Mesenchymal stem cell (in vitro differentiated cells and primary cell): ENCODE data around the gene ZNG1F.
"Not testable (repeated sequence)": the region's sequence is repeated elsewhere in the genome, so short reads cannot be mapped to it uniquely, and the experiment has no call there.

ENCODE experiments used
- DNase-seq: peaks from one replicate; pipeline ENCODE4 v3.0.0-alpha.2; 2013
- H2AFZ ChIP-seq: one replicate; pipeline ENCODE4 v1.6.1; 2013; ENCODE audit warnings: low read depth, mild to moderate bottlenecking, control low read depth, inconsistent platforms, low read length, moderate library complexity
- H2AK5ac ChIP-seq: 2 replicates; pipeline ENCODE4 v1.6.1; 2013; ENCODE audit warnings: low read length, moderate library complexity, mild to moderate bottlenecking, inconsistent platforms; ENCODE audit not compliant: severe bottlenecking
- H2BK120ac ChIP-seq: one replicate; pipeline ENCODE4 v1.6.1; 2013; ENCODE audit warnings: low read depth, mild to moderate bottlenecking, inconsistent platforms, low read length, moderate library complexity
- H2BK12ac ChIP-seq, 2 experiments: one replicate each; pipeline ENCODE4 v1.6.1; 2013; ENCODE audit warnings: inconsistent platforms in 2 of 2, low read length in 2 of 2, mild to moderate bottlenecking in 2 of 2, moderate library complexity in 2 of 2, control low read depth in 1 of 2
- H2BK15ac ChIP-seq: one replicate; pipeline ENCODE4 v1.6.1; 2013; ENCODE audit warnings: mild to moderate bottlenecking, low read depth, inconsistent platforms; ENCODE audit not compliant: poor library complexity, severe bottlenecking
- H2BK5ac ChIP-seq: 2 replicates; pipeline ENCODE4 v1.6.1; 2013; ENCODE audit warnings: low read depth, mild to moderate bottlenecking, low read length, control low read depth, inconsistent platforms; ENCODE audit not compliant: poor library complexity, severe bottlenecking
- H3K14ac ChIP-seq, 2 experiments: one replicate each; pipeline ENCODE4 v1.6.1; 2013; ENCODE audit warnings: inconsistent platforms in 2 of 2, low read length in 2 of 2, control low read depth in 1 of 2, mild to moderate bottlenecking in 1 of 2, moderate library complexity in 1 of 2
- H3K18ac ChIP-seq, 2 experiments: one replicate each; pipeline ENCODE4 v1.6.1; 2013; ENCODE audit warnings: inconsistent platforms in 2 of 2, low read length in 2 of 2, control low read depth in 1 of 2, low read depth in 1 of 2, mild to moderate bottlenecking in 1 of 2
- H3K23ac ChIP-seq, 2 experiments: one replicate each; pipeline ENCODE4 v1.6.1; 2013; ENCODE audit warnings: inconsistent platforms in 2 of 2, low read length in 2 of 2, mild to moderate bottlenecking in 2 of 2, moderate library complexity in 2 of 2, control low read depth in 1 of 2
- H3K27ac ChIP-seq: 2 replicates; pipeline ENCODE4 v1.5.1; 2013; ENCODE audit warnings: mild to moderate bottlenecking, moderate library complexity, low read length, control low read depth, inconsistent platforms; ENCODE audit not compliant: poor library complexity, severe bottlenecking
- H3K27me3 ChIP-seq, 2 experiments: 2 replicates each; pipeline versions ENCODE4 v1.6.1 to v1.7.0; 2013; ENCODE audit warnings: low read length in 2 of 2, mild to moderate bottlenecking in 2 of 2, moderate library complexity in 2 of 2, control low read depth in 1 of 2, inconsistent platforms in 1 of 2; ENCODE audit not compliant: control insufficient read depth in 1 of 2, insufficient read depth in 1 of 2
- H3K36me3 ChIP-seq, 2 experiments: 2 replicates each; pipeline versions ENCODE4 v1.6.1 to v1.7.0; 2013; ENCODE audit warnings: low read length in 2 of 2, control low read depth in 1 of 2, inconsistent platforms in 1 of 2, low read depth in 1 of 2, mild to moderate bottlenecking in 1 of 2; ENCODE audit not compliant: insufficient read depth in 2 of 2, control insufficient read depth in 1 of 2
- H3K4ac ChIP-seq, 2 experiments: one replicate each; pipeline ENCODE4 v1.6.1; 2013; ENCODE audit warnings: inconsistent platforms in 2 of 2, low read length in 2 of 2, mild to moderate bottlenecking in 2 of 2, moderate library complexity in 2 of 2, control low read depth in 1 of 2, low read depth in 1 of 2
- H3K4me1 ChIP-seq: 2 replicates; pipeline ENCODE4 v1.6.1; 2013; ENCODE audit warnings: low read depth, low read length, control low read depth; ENCODE audit not compliant: control insufficient read depth, insufficient read depth
- H3K4me2 ChIP-seq: 2 replicates; pipeline ENCODE4 v1.6.1; 2013; ENCODE audit warnings: low read length, mild to moderate bottlenecking, inconsistent platforms; ENCODE audit not compliant: poor library complexity, severe bottlenecking
- H3K4me3 ChIP-seq, 2 experiments: 2 replicates each; pipeline versions ENCODE4 v1.5.1 to v1.7.0; 2013; ENCODE audit warnings: low read length in 2 of 2, mild to moderate bottlenecking in 2 of 2, control low read depth in 1 of 2, low read depth in 1 of 2; ENCODE audit not compliant: insufficient read depth in 1 of 2
- H3K79me1 ChIP-seq: replicated peaks from 2 replicates; pipeline ENCODE4 v1.6.1; 2013; ENCODE audit warnings: mild to moderate bottlenecking, control low read depth, low read length, inconsistent platforms; ENCODE audit not compliant: poor library complexity, severe bottlenecking
- H3K9ac ChIP-seq: 2 replicates; pipeline ENCODE4 v1.7.0; 2013; ENCODE audit warnings: mild to moderate bottlenecking, low read length, moderate library complexity
- H3K9me3 ChIP-seq: 2 replicates; pipeline ENCODE4 v1.7.0; 2013; ENCODE audit warnings: mild to moderate bottlenecking, low read length; ENCODE audit not compliant: control insufficient read depth
- H4K8ac ChIP-seq: one replicate; pipeline ENCODE4 v1.6.1; 2013; ENCODE audit warnings: inconsistent platforms, mild to moderate bottlenecking, low read length, moderate library complexity
- H4K91ac ChIP-seq: one replicate; pipeline ENCODE4 v1.6.1; 2013; ENCODE audit warnings: mild to moderate bottlenecking, low read length, inconsistent platforms
- WGBS: methylation state at CpG from one replicate; pipeline ENCODE4 v1.1.7; 2013; ENCODE audit warnings: mixed read lengths; 5-methylcytosine and 5-hydroxymethylcytosine counted together

The ZNG1F gene

DNA sequence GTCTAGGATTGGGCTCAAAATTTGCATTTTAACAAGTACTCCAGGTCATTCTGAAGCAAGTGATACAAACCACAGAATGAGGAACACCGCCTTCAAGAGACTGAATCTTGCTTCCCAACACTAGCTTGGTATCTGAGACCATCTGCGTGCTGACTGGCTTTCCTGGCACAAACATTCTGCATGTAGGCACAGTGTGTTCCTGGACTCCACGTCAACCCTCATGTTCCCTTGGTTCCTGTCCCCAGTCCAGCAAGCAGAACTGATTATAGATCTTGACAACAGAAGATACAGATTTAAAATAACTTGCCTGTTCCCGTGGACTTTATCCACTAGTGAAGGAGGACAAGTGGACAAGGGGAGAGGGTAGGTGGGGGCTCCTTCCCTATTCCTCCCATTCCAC is 30.7 kb upstream of the ZNG1F start:
- H4K91ac ChIP-seq, H3K9me3 ChIP-seq, DNase-seq, H2AK5ac ChIP-seq, H3K4me3 ChIP-seq, H3K23ac ChIP-seq, H2BK120ac ChIP-seq, H3K27me3 ChIP-seq, H2AFZ ChIP-seq, H3K27ac ChIP-seq, H3K4ac ChIP-seq, H3K4me1 ChIP-seq, H2BK12ac ChIP-seq, H3K36me3 ChIP-seq, H3K4me2 ChIP-seq, H2BK15ac ChIP-seq, H3K79me1 ChIP-seq, H3K18ac ChIP-seq, H4K8ac ChIP-seq, H3K9ac ChIP-seq, H2BK5ac ChIP-seq, H3K14ac ChIP-seq: not testable (repeated sequence)
- 89% methylated on average over 2 of the region's 4 CpGs for WGBS

DNA sequence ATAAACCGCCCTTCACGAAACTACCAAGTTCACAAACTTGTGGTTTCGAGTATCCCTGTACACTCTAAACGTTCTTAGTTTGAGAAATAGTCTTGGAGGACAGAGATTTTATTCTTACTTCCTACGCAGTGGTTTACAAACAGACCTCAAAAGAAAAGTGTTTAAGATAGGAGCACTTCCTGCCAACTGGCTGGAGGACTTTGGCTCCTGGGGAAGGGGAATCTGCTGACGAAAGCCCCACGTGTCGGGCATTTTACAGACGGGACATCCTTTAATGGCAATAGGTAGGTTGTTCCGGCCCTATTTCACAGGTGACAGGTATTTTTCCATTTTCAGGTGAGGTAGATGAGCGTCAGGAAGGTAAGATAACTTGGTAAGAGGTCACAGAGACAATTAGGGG is 678 bp downstream of the ZNG1F start:
- WGBS = no CpG with 5 or more reads among the region's 11 CpGs
- H3K4me1 ChIP-seq = not testable (repeated sequence)

DNA sequence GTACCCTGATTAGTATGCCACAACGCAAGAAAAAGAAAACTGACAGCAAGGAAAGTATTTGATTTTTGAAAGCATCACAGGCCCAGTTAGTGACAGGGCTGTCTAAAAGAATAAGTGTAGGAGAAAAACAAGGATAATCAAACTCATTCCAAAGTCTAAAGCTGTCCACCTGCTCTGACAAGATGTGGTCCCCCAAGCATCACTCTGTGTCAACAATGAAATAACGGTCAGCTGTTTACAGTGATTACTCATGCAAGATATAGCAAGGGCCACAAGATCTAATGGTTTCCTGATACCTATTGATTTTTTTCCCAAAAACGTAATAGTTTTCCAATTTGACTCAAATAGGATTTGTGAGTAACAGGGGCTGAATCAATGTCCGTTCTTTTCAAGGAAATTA is 14.1 kb downstream of the ZNG1F start:
- H3K23ac ChIP-seq, H2AK5ac ChIP-seq, H3K4ac ChIP-seq, H3K9ac ChIP-seq, H2BK120ac ChIP-seq, H2BK15ac ChIP-seq, H4K8ac ChIP-seq, H3K79me1 ChIP-seq, H3K27ac ChIP-seq, H2BK12ac ChIP-seq, H2AFZ ChIP-seq, H3K4me3 ChIP-seq, H4K91ac ChIP-seq, H3K14ac ChIP-seq, H3K4me1 ChIP-seq, H3K4me2 ChIP-seq, H3K27me3 ChIP-seq, H3K18ac ChIP-seq, H3K36me3 ChIP-seq, DNase-seq, H3K9me3 ChIP-seq, H2BK5ac ChIP-seq: not testable (repeated sequence)
- no CpG with 5 or more reads among the region's 4 CpGs for WGBS

More for the DNA sequence above, 678 bp downstream of the ZNG1F start:
- not testable (repeated sequence) for H2BK12ac ChIP-seq, DNase-seq, H3K4ac ChIP-seq, H3K9me3 ChIP-seq, H2AK5ac ChIP-seq, H3K36me3 ChIP-seq, H3K79me1 ChIP-seq, H3K4me3 ChIP-seq, H3K18ac ChIP-seq, H4K8ac ChIP-seq, H3K27me3 ChIP-seq, H2BK5ac ChIP-seq, H2BK120ac ChIP-seq, H2BK15ac ChIP-seq, H3K27ac ChIP-seq, H3K4me2 ChIP-seq, H2AFZ ChIP-seq, H3K23ac ChIP-seq, H3K14ac ChIP-seq, H3K9ac ChIP-seq, H4K91ac ChIP-seq

DNA sequence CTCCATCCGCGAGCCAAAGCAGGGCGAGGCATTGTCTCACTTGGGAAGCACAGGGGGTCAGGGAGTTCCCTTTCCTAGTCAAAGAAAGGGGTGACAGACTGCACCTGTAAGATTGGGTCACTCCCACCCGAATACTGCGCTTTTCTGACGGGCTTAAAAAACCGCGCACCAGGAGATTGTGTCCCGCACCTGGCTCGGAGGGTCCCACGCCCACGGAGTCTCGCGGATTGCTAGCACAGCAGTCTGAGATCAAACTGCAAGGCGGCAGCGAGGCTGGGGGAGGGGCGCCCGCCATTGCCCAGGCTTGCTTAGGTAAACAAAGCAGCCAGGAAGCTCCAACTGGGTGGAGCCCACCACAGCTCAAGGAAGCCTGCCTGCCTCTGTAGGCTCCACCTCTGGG is 39.0 kb downstream of the ZNG1F start:
- H2BK120ac ChIP-seq, DNase-seq, H2BK12ac ChIP-seq: not testable (repeated sequence)

More for the DNA sequence above, 39.0 kb downstream of the ZNG1F start:
- H3K27me3 ChIP-seq, H4K8ac ChIP-seq, H2AFZ ChIP-seq, H3K18ac ChIP-seq, H3K79me1 ChIP-seq, H2BK15ac ChIP-seq, H3K27ac ChIP-seq, H3K9ac ChIP-seq, H3K36me3 ChIP-seq, H2AK5ac ChIP-seq, H3K14ac ChIP-seq, H3K4me1 ChIP-seq, H3K9me3 ChIP-seq, H3K4ac ChIP-seq, H3K23ac ChIP-seq, H3K4me3 ChIP-seq, H2BK5ac ChIP-seq, H3K4me2 ChIP-seq, H4K91ac ChIP-seq: not testable (repeated sequence)
- no CpG with 5 or more reads among the region's 18 CpGs for WGBS
